MCF 10A (cell line): ENCODE measurements around the gene VOPP1. TPM values are rescaled to one million over a fixed set of nuclear protein-coding genes. Genes with fewer than 3 reads are reported as not detected.

Source experiments
- BruUV-seq: library from RNA; stranded (reverse); fragments of 400-500 nt; replicated peaks from 2 replicates; lab custom pipeline; 2021; lab: Mats Ljungman, UMichigan
- CTCF ChIA-PET: fragments of 300-600 bp; sonication (Branson Sonifier 250); formaldehyde crosslinking; extraction: SDS; loops from one replicate; lab custom pipeline; 2021; ENCODE audit warnings: antibody characterized with exemption, inconsistent platforms; lab: Yijun Ruan, JAX
- POLR2A ChIA-PET: fragments of 300-600, 350-650 bp; sonication (Branson Sonifier 250); formaldehyde crosslinking; extraction: SDS; loops from one replicate; lab custom pipeline; 2020; ENCODE audit warnings: antibody characterized with exemption, inconsistent platforms; lab: Yijun Ruan, JAX
- DNase-seq: peaks from one replicate; pipeline ENCODE4 v3.0.0-alpha.2; 2018; ENCODE audit not compliant: unreplicated experiment
- H3K27ac Mint-ChIP-seq: one replicate; pipeline ENCODE4 v1.8.0; 2022; ENCODE audit warnings: mild to moderate bottlenecking, low read depth, mixed read lengths; ENCODE audit not compliant: unreplicated experiment
- H3K27me3 Mint-ChIP-seq: one replicate; pipeline ENCODE4 v1.8.0; 2022; ENCODE audit warnings: mixed read lengths; ENCODE audit not compliant: insufficient read depth, unreplicated experiment
- H3K36me3 Mint-ChIP-seq: one replicate; pipeline ENCODE4 v1.8.0; 2022; ENCODE audit warnings: mild to moderate bottlenecking, moderate library complexity, mixed read lengths; ENCODE audit not compliant: insufficient read depth, unreplicated experiment
- H3K4me1 Mint-ChIP-seq: one replicate; pipeline ENCODE4 v1.8.0; 2022; ENCODE audit warnings: mixed read lengths; ENCODE audit not compliant: insufficient read depth, unreplicated experiment
- H3K4me3 Mint-ChIP-seq: one replicate; pipeline ENCODE4 v1.8.0; 2022; ENCODE audit warnings: mild to moderate bottlenecking, moderate library complexity, mixed read lengths; ENCODE audit not compliant: unreplicated experiment
- H3K9me3 Mint-ChIP-seq: one replicate; pipeline ENCODE4 v1.8.0; 2022; ENCODE audit warnings: mixed read lengths; ENCODE audit not compliant: unreplicated experiment
- intact Hi-C: fragments of 100-400 bp; cut with micrococcal nuclease; formaldehyde crosslinking; loops from 2 replicates; pipeline ENCODE4 v1.14.1; 2022
- total RNA-seq: library from RNA; stranded (reverse); gene quantifications from 2 replicates; pipeline ENCODE4 v1.2.3, GENCODE V29; 2022
- TF ChIP-seq, protein P1 (sequence below): fragments of 200-600 bp; IDR thresholded peaks from one replicate; pipeline ENCODE4 v1.8.0; 2022; ENCODE audit warnings: antibody characterized with exemption, mild to moderate bottlenecking; ENCODE audit not compliant: unreplicated experiment

VOPP1 gene
- total RNA-seq, 1 experiment from 2014 or later = 29.2 TPM

DNA sequence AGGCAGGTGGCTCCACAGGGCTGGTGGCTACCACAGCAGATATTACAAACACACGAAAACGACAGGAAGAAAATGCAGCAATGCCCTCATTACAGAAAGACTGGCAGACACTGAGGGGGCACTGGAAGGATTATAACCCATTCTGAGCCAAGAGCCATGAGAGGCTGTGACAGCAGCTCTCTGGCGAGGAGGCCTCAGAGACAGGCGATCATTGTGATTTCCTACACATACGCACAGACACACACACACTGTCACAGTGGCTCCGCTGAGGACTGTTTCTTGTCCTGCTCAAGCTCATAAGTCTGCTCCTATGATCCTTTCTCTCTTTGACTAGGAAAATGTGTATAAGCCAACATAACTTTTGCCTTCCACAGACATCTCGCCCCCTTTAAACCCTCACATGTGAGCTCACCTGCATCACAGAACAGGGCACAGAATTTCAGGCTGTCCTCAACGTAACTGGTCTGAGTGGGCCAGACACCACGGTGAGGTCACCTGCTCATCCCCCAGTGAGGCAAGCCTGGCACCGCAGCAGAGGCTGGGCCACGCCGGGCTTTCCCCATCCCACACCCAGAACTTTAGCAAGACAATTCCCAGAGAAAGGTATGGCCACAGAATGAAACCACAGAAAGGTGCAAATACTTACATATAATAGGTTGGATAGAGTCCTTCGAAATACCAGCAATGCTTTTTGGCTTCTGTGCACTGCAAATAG lies 51.7 kb downstream of the VOPP1 start:
- DNase-seq = no peak
- Mint-ChIP-seq H3K36me3 (peaks cover 21% of the 10 kb centered on the region), H3K4me3 (no peak overlapping the region), H3K27ac (no peak overlapping the region), H3K9me3 (no peaks in the 10 kb centered on the region), H3K27me3 (no peaks in the 10 kb centered on the region), H3K4me1 (peaks cover 17% of the 10 kb centered on the region)
- ChIA-PET POLR2A (interaction anchor here (1.0 kb wide), 1 partner anchor 13 kb away, joined by 3 read pairs; no protein-coding TSS in a partner anchor), CTCF (interaction anchor here (0.9 to 2.2 kb wide), 5 partner anchors 11 to 241 kb away, joined by 3 to 7 read pairs (median 4); no protein-coding TSS in a partner anchor)
- intact Hi-C loops = no loop called here
- no TSS peak for BruUV-seq
- TF ChIP-seq, protein P1, sequence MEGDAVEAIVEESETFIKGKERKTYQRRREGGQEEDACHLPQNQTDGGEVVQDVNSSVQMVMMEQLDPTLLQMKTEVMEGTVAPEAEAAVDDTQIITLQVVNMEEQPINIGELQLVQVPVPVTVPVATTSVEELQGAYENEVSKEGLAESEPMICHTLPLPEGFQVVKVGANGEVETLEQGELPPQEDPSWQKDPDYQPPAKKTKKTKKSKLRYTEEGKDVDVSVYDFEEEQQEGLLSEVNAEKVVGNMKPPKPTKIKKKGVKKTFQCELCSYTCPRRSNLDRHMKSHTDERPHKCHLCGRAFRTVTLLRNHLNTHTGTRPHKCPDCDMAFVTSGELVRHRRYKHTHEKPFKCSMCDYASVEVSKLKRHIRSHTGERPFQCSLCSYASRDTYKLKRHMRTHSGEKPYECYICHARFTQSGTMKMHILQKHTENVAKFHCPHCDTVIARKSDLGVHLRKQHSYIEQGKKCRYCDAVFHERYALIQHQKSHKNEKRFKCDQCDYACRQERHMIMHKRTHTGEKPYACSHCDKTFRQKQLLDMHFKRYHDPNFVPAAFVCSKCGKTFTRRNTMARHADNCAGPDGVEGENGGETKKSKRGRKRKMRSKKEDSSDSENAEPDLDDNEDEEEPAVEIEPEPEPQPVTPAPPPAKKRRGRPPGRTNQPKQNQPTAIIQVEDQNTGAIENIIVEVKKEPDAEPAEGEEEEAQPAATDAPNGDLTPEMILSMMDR = no peak

DNA sequence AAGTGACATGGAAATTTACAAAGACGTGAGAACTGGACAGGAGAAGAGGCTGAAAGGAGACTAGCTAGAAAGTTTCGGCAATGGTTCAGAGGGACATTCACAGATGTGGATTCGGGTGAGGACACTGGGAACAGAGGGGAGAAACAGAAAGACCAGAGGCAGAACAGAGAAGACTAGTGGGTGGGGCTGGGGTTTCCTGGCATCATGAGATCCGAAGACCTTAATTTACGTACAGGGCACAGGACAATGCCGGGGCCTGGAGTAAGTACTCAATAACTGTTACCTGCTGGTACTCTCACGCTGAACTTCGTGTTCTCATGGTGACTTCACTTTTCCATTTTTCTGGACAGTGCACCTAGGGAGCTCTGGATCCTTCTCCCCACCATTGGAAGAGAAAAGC lies 53.5 kb downstream of the VOPP1 start:
- POLR2A ChIA-PET = no interaction called here

DNA sequence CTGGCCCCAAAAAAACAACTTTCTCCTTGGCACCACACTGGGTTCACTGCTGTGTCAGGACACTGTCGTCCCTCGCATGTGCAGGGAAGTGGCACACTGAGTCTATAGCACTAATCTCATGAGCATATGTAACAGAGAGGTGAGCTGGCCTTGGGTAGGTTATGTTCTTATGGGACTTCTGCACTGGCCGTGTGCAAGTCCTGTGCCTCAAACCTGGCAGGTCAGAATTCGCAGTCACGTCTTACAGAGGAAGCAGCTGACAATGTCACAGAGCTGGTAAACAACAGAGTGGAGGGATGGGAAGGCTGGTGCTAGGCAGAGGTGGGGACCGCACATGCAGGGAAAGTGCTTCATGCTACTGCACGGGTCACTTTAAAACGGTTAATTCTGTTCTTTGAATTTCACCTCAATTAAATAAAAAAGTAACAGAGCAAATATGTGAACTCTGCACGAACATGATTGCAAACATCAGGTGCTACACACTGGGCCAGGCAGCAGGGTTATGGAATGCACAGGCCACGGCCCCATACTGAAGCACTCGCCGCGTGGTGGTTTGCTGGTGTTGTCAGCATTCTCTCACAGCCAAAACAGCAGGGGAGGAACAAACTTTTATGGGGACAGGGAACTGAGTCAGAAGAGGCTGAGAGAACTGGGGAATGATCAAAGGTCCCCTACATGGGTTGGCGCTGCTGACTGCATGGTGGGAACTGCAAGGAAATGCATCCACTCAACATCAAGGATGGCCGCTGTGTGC lies 54.2 kb downstream of the VOPP1 start:
- intact Hi-C loops = no loop called here
- Mint-ChIP-seq H3K4me3 (no peak overlapping the region), H3K27me3 (no peaks in the 10 kb centered on the region), H3K4me1 (peaks cover 6% of the 10 kb centered on the region), H3K27ac (no peak overlapping the region), H3K36me3 (peaks cover 21% of the 10 kb centered on the region), H3K9me3 (no peaks in the 10 kb centered on the region)
- ChIA-PET POLR2A (interaction anchor here (0.5 kb wide), 1 partner anchor 108 kb away, joined by 3 read pairs; no protein-coding TSS in a partner anchor), CTCF (interaction anchor here (1.6 kb wide), 1 partner anchor 12 kb away, joined by 6 read pairs; no protein-coding TSS in a partner anchor)
- BruUV-seq = no TSS peak
- no peak for DNase-seq
- TF ChIP-seq, protein P1 = no peak

More for the DNA sequence above, 53.5 kb downstream of the VOPP1 start:
- TF ChIP-seq, protein P1 = no peak
- peaks cover 12% of the 10 kb centered on the region for H3K4me1 Mint-ChIP-seq
- DNase-seq = no peak
- H3K9me3 Mint-ChIP-seq = no peaks in the 10 kb centered on the region
- CTCF ChIA-PET = no interaction called here
- no peaks in the 10 kb centered on the region for H3K27me3 Mint-ChIP-seq
- H3K4me3 Mint-ChIP-seq = no peak overlapping the region
- no TSS peak for BruUV-seq
- no peak overlapping the region for H3K27ac Mint-ChIP-seq
- peaks cover 21% of the 10 kb centered on the region for H3K36me3 Mint-ChIP-seq
- intact Hi-C loops = no loop called here

DNA sequence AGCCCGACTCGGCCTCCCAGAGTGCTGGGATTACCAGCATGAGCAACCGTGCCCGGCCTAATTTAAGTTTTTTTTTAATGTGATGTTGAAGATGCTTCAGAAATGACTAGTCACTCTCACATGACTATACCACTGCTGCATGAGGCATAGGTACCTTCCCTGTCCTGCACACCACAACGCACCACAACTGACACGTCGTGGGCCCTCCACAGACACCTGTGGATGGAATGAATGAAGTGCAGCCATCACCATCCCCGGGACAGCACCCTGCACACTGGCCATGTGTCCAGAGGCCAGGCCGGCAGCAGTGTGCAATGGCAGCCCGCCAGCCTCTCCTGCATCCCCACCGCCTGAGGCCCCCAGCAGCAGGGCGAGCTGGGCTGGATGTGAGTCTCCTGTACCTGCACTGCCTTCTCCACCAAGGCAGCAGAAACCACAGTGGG lies 55.1 kb downstream of the VOPP1 start:
- TF ChIP-seq, protein P1 = no peak
- Mint-ChIP-seq H3K9me3 (no peaks in the 10 kb centered on the region), H3K27me3 (no peaks in the 10 kb centered on the region), H3K4me1 (peaks cover 6% of the 10 kb centered on the region), H3K36me3 (peaks cover 26% of the 10 kb centered on the region), H3K27ac (no peak overlapping the region), H3K4me3 (no peak overlapping the region)
- intact Hi-C loops = no loop called here
- ChIA-PET POLR2A (interaction anchor here (0.5 to 0.8 kb wide), 2 partner anchors 13 to 107 kb away, joined by 3 read pairs; no protein-coding TSS in a partner anchor), CTCF (interaction anchor here (0.7 to 1.6 kb wide), 2 partner anchors 11 to 76 kb away, joined by 3 to 6 read pairs; no protein-coding TSS in a partner anchor)
- no TSS peak for BruUV-seq
- DNase-seq = no peak
